Nephron progenitor cell (in vitro differentiated cells): ENCODE measurements around the gene MYO7A.
A peak's percentile ranks its signal among the peaks of the same experiment; 100 is the strongest.

Experiments used
- DNase-seq: peaks from one replicate; pipeline ENCODE4 v3.0.0; 2021
- H3K27ac Mint-ChIP-seq: 2 replicates; pipeline ENCODE4 v1.8.0; 2021; ENCODE audit warnings: mild to moderate bottlenecking, moderate library complexity, mixed read lengths
- H3K27me3 Mint-ChIP-seq: 2 replicates; pipeline ENCODE4 v1.8.0; 2021; ENCODE audit warnings: mild to moderate bottlenecking, low read depth, mixed read lengths; ENCODE audit not compliant: poor library complexity
- H3K36me3 Mint-ChIP-seq: 2 replicates; pipeline ENCODE4 v1.8.0; 2021; ENCODE audit warnings: low read depth, mixed read lengths
- H3K4me1 Mint-ChIP-seq: 2 replicates; pipeline ENCODE4 v1.8.0; 2021; ENCODE audit warnings: mixed read lengths
- H3K4me3 Mint-ChIP-seq: 2 replicates; pipeline ENCODE4 v1.8.0; 2021; ENCODE audit warnings: mild to moderate bottlenecking, moderate library complexity, mixed read lengths
- H3K9me3 Mint-ChIP-seq: 2 replicates; pipeline ENCODE4 v1.8.0; 2021; ENCODE audit warnings: mild to moderate bottlenecking, moderate library complexity, mixed read lengths
- TF ChIP-seq, protein P1 (sequence below): fragments of 200-600 bp; sonication (generic); IDR thresholded peaks from 2 replicates; pipeline ENCODE4 v1.5.0; 2021; ENCODE audit warnings: antibody characterized with exemption

Gene MYO7A

DNA sequence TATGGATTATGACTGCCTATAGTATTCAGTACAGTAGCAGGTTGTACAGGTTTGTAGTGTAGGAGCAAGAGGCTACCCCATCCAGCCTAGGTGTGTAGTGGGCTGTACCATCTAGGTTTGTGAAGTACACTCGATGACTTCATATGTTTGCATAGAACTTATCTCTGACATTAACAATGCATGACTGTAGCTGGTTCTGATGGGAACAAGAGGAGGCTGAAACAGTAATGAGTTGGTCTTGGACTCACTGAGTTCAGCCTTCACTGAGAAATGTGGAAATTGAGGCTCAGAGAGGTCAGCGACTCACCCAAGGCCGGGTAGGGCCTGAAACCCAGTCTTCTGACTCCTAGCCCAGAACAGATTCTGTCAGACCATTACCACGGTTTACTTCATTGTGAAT lies 13.0 kb downstream of the MYO7A start:
- Mint-ChIP-seq H3K9me3 (no peaks in the 10 kb centered on the region), H3K4me1 (peaks cover 72% of the 10 kb centered on the region), H3K36me3 (no peaks in the 10 kb centered on the region), H3K4me3 (no peak overlapping the region), H3K27ac (no peak overlapping the region), H3K27me3 (peaks cover 13% of the 10 kb centered on the region)
- TF ChIP-seq, protein P1, sequence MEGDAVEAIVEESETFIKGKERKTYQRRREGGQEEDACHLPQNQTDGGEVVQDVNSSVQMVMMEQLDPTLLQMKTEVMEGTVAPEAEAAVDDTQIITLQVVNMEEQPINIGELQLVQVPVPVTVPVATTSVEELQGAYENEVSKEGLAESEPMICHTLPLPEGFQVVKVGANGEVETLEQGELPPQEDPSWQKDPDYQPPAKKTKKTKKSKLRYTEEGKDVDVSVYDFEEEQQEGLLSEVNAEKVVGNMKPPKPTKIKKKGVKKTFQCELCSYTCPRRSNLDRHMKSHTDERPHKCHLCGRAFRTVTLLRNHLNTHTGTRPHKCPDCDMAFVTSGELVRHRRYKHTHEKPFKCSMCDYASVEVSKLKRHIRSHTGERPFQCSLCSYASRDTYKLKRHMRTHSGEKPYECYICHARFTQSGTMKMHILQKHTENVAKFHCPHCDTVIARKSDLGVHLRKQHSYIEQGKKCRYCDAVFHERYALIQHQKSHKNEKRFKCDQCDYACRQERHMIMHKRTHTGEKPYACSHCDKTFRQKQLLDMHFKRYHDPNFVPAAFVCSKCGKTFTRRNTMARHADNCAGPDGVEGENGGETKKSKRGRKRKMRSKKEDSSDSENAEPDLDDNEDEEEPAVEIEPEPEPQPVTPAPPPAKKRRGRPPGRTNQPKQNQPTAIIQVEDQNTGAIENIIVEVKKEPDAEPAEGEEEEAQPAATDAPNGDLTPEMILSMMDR, result no peak
- DNase-seq, result no peak

DNA sequence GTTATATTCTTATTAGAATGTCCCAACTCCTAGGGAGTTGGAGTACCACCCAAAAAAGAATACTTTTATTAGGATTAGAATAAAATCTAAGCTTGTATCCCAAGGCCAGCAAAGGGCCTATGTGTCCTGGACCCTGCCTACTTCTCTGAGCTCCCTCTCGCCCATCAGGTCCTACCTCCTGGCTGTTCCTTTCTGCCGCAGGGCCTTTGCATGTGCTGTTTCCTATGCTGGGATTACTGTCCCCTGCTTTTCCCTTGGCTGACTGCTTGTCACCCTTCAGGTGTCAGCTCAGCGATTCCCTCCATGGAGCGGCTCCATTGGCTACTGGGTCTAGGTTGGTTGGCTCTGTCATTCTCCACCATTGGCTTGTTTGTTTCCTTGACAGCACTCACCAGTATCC lies 13.4 kb downstream of the MYO7A start:
- H3K27me3 Mint-ChIP-seq, result peaks cover 15% of the 10 kb centered on the region
- no peaks in the 10 kb centered on the region for H3K9me3 Mint-ChIP-seq
- no peaks in the 10 kb centered on the region for H3K36me3 Mint-ChIP-seq
- no peak for DNase-seq
- no peak overlapping the region for H3K27ac Mint-ChIP-seq
- peaks cover 72% of the 10 kb centered on the region for H3K4me1 Mint-ChIP-seq
- TF ChIP-seq, protein P1, result no peak
- no peak overlapping the region for H3K4me3 Mint-ChIP-seq

DNA sequence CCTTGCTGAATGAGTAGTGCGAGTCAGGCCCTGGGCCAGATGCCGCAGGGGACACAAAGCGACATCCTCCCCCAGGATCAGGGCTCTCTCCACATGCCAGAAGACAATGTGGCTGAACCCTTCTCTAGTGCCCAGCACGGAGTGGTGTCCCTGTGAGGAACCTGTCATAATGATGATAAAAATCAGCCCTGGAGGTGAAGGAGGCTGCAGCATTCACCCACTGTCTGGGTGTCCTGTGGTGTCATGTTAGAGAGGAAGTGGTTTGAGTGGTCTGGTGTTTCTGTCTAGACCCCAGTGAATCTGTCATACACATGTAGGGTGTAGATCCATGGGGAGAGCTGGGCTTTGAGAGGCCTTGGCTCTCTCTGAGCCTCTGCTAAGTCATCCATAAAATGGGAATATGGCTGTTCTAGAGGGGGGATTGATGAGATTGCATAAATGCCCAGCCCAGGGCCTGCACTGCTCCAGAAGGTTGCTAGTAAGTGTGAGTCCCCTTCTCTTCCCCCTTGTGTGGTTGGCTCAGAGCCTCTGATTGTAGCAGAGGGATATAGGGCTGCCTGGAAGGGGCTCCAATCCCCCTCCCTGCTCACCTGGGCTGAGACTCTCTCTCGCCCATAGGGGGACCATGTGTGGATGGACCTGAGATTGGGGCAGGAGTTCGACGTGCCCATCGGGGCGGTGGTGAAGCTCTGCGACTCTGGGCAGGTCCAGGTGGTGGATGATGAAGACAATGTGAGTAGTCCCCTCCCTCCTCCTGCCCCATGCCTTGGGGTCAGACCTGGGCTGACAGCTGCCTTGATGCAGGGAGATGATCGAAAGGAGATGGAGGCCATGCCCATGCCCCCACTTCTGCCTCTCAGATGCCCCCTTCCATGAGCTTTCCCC lies 14.3 kb downstream of the MYO7A start:
- DNase-seq, result no peak
- Mint-ChIP-seq H3K27ac (peak overlapping the region; percentile 4), H3K4me1 (peaks cover 68% of the 10 kb centered on the region), H3K36me3 (no peaks in the 10 kb centered on the region), H3K4me3 (no peak overlapping the region), H3K27me3 (peaks cover 20% of the 10 kb centered on the region), H3K9me3 (no peaks in the 10 kb centered on the region)
- TF ChIP-seq, protein P1, result no peak

DNA sequence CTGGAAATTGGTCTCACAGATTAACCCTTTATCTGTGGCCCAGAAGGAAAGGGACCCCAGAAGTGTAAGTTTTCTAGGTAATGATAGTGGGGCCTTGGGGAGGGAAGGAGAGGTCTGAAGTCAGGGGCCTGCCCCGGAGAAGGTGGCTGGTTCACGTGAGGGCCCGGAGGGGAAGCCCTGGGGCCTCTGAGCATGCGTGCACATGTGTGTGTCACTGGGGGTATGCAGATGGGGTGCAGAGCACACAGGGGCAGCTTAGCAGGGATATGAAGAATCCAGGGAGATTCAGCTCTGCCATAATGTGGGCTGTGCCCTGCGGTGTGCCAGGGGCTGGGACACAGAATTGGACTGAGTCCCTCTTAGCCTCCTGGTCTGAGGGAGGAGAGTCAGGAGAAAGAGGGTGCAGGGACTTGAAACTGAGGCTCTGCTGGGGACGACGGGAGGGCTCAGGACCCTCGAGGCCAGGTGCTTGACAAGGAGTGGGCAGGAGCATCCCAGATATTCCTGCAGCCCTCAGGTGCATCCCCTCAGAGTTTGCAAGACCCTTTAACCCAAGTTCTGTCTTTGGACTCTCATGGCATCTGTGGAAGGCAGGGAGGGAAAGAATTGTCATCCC lies 15.5 kb downstream of the MYO7A start:
- H3K27me3 Mint-ChIP-seq, result peaks cover 32% of the 10 kb centered on the region
- H3K4me3 Mint-ChIP-seq, result no peak overlapping the region
- no peaks in the 10 kb centered on the region for H3K9me3 Mint-ChIP-seq
- TF ChIP-seq, protein P1, result no peak
- no peaks in the 10 kb centered on the region for H3K36me3 Mint-ChIP-seq
- peak overlapping the region; percentile 57 for H3K27ac Mint-ChIP-seq
- DNase-seq, result no peak
- H3K4me1 Mint-ChIP-seq, result peaks cover 74% of the 10 kb centered on the region

DNA sequence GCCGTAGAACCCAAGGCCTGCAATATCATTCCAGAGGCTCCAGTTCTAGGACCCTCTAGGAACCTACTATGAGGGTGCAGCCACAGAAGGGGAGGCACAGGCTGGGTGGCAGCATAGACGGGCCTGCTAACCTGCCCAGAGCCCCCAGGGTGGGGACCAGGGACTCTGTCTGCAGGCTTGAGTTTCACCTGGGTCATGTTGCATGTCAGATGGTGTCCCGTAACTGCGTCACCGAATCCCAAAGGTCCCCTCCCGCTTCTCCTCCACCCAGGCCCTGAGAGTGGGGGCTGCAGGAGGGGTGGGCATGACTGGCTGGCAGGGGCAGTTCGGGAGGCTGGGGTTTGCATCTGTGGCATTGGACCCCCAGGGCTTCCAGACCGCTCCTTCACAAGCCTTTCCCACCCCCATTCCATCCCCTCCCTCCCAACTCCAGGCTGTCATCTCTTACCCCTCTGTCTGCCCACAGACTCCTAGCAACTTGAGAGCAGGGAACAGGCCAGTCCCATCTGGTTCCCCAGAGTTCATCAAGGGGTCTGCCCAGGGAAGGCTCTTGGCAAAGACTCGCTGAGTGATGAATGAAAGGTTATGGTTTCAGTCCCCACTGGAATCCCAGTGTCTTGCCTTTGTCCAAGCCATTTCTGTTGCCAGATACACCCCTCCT lies 16.3 kb downstream of the MYO7A start:
- Mint-ChIP-seq H3K4me1 (peaks cover 66% of the 10 kb centered on the region), H3K9me3 (no peaks in the 10 kb centered on the region), H3K4me3 (no peak overlapping the region), H3K27me3 (peaks cover 35% of the 10 kb centered on the region), H3K27ac (no peak overlapping the region), H3K36me3 (no peaks in the 10 kb centered on the region)
- DNase-seq, result no peak
- TF ChIP-seq, protein P1, result no peak
